HPDE6-E6E7 (cell line): ENCODE data around the gene ZFP92.
"Not testable (repeated sequence)": the region's sequence is repeated elsewhere in the genome, so short reads cannot be mapped to it uniquely, and the experiment has no call there.

Experiments used
- DNase-seq: peaks from one replicate; pipeline ENCODE4 v3.0.0; 2011; ENCODE audit warnings: missing footprints; ENCODE audit errors: extremely low spot score

The ZFP92 gene, protein sequence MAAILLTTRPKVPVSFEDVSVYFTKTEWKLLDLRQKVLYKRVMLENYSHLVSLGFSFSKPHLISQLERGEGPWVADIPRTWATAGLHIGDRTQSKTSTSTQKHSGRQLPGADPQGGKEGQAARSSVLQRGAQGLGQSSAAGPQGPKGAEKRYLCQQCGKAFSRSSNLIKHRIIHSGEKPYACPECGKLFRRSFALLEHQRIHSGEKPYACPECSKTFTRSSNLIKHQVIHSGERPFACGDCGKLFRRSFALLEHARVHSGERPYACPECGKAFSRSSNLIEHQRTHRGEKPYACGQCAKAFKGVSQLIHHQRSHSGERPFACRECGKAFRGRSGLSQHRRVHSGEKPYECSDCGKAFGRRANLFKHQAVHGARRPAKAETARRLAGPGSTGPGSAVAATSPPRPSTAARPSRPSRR

GRCh38 chrX:153411255-153411987 lies at the start of gene ZFP92:
Gene ZFP92 (plus strand): TSS chrX:153411472. CDS start chrX:153418323, 6,851 bp downstream.
- DNase-seq, result no peak

- DNase-seq, result no peak
Measured at GRCh38 chrX:153361781-153362397, 49.4 kb upstream of the ZFP92 start.

DNA sequence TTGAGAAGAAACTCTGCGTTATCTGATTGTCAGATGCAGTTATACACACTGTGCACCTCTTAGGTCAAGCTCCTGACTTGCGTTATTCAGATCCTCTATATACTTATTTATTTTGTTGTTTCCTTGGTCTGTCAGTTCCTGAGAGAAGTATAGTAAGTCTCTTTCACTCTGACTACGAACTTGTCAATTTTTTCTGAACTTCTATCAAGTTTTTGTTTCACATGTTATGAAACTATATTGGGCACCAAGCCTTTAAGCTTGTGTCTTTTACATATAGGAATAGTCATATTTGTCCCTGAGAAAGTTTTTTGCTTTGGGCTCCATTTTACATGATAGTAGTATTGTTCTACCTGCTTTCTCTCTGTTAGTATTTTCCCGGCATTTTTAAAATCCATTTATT lies 45.6 kb upstream of the ZFP92 start:
- DNase-seq, result no peak

- no peak for DNase-seq
Measured at GRCh38 chrX:153366119-153366518, 45.2 kb upstream of the ZFP92 start.

DNA sequence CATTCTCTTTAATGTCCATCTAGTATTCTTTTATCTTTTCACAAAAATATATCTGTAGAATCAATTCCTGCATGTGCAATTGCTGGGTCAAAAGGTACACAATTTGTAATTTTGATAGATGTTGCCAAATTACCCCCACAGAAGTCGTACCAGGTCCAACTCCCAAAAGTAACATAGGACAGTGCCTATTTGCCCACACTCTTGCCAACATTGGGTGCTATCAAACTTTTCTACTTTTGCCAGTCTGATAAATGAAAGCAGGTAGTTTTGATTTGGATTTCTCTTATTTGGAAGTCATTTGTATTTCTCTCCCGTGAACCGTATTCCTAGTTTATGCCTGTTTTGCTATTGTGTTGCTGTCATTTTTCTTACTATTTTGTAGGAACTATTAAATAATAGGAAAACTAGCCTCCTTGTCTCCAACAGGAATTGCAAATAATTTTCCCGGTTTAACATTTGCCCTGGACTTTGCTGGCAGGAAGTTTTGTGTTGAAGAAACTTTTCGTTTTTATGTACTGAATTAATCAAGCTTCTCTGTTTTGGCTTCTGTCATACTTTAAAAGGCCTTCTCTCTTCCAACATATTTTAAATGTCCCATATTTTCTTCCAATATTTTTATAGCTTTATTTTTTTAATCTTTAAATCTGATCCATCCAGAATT lies 44.3 kb upstream of the ZFP92 start:
- no peak for DNase-seq

DNA sequence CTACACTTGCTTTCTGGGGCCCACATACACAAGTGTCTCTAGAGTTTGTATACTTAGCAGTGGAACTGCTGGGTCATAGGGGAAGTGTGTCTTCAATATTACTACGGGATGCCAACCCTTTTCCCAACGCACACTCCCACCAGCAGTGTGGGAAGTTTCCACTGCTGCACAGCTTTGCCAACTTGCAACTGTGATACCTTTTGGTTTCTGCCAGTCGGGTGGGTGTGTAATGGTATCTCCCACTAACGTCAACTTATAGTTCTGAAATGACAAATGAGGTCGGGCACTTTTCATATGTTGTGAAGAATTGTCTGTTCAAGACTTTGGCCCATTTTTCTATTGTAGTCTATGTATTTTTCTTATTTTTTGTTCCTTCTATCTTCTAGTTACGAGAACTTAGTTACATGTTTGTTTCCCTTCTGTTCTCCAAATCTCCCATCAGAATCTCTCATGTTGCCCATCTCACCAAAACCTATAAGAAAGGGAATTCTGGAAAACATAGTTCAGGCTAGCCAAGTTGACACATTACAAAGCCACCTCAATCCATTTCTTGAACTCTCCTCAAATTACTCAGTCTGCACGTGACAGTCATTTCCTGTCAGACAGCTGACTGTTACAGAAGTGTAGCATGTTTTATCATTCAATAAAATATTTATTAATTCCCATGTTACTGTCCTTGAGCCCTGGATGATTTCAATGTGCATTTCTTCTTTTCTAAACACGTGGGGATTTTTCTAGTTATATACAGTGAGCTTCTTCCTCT lies 40.8 kb upstream of the ZFP92 start:
- DNase-seq, result no peak

DNA sequence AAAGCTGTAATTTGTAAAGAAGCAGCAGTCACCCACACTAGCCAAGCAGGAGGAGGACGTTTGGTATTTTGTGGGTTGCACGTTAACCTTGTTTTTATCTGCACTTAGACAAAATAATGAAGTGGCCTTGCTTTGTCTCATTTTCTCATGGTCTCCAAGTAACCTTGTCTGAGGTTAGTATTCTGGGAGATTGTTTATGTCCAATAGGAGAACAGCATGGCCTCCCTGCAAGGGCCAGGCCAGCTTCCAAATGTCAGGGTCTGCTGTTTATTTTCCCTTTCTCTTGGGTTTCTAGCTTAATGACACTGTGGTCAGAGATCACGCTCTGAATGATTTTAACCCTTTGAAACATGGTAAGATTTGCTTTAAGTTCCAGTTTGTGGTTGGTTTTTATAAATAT lies 40.0 kb upstream of the ZFP92 start:
- DNase-seq, result no peak

GRCh38 chrX:153372949-153373348 lies 38.3 kb upstream of the ZFP92 start:
- no peak for DNase-seq

GRCh38 chrX:153374426-153374825 lies 36.8 kb upstream of the ZFP92 start:
- no peak for DNase-seq

DNA sequence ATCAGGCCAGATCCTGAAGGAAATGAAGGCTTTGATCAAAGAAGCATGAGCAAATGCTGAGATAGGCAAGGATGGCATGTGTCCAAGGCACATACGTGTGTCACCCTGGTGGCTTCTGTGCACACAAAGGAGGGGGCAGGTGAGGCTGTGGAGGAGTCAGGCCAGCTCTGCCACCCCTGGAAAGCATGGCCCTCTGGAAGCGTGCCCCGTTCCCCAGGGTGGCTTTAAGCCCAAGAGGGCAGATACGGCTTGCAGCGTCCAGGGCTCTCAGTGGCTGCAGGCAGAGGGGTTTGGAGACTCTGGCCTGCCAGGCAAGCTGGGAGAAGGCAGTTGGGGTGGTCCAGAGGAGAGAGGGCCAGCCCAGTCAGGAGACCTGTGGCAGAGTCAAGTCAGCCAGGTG lies 35.7 kb upstream of the ZFP92 start:
- no peak for DNase-seq

- no peak for DNase-seq
Measured at GRCh38 chrX:153377727-153378126, 33.5 kb upstream of the ZFP92 start.

DNA sequence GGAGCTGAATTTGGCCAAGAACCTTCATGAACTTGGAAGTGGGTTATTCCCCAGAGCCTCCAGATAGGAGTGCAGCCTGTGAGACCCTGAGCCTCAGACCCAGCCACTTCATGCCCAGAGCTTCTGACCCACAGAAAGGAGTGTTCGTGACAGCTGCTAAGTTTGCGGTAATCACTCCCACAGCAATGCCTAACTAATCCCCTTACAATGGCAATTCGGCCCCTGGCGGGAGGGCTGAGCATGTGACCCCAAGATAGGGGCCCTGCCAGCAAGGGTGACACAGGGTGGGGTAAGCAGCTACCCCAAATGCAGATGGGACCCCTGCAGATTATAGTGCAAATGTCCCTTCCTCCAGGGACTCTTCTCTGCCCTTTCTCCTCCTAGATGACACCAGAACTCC lies 32.7 kb upstream of the ZFP92 start:
- no peak for DNase-seq

DNA sequence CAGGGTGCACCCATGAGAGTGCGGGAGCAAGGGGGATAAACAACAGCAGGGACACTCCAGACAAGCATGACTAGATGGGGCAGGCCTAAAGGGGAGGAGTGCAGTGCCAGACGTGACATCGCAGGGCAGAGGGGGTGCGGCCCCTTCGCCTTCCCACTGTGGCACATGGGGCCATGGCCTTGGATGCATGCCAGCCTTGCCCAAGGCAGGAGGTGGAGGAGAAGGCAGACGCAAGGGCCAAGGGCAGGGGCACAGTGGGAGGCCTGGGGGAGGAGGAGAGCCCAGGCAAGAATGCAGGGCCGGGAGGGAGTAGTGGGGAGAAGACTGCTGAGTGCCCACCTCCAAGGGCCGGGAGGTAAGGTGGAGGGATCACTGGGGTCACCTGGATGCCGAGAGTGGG lies 31.8 kb upstream of the ZFP92 start:
- DNase-seq, result no peak

DNA sequence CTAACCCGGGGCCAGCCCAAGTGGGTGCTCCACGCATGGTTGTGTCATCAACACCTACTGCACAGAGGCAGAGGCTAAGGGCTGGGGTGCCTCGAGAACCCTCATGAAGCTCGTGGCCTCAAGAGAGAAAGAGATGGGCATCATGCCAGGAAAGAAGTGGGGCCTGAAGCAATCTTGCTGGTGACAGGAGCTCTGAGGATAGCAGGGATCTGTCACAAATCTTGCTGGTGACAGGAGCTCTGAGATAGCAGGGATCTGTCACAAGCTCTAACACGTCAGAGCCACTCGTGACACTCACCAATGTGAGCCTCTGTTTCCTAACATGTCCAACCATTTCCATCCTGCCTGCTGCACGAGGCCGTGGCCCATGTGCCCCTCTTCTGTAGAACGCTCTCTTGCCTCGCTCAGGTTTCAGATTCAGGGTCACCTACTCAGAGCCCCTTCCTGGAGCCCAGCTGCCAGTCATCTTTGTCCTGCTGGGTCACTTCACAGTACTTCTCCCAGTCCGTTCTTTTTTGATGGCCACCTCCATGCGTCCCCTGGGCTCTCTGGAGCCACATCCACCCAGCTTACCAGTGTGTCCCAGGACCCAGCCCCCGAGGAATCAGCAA lies 31.2 kb upstream of the ZFP92 start:
- no peak for DNase-seq

GRCh38 chrX:153380691-153381090 lies 30.6 kb upstream of the ZFP92 start:
- DNase-seq, result no peak

- DNase-seq, result peak; percentile 53
Measured at GRCh38 chrX:153381684-153382532, 29.4 kb upstream of the ZFP92 start.

GRCh38 chrX:153382563-153383482 lies 28.4 kb upstream of the ZFP92 start:
- no peak for DNase-seq

- no peak for DNase-seq
Measured at GRCh38 chrX:153384390-153384789, 26.9 kb upstream of the ZFP92 start.

GRCh38 chrX:153384973-153385372 lies 26.3 kb upstream of the ZFP92 start:
- not testable (repeated sequence) for DNase-seq
